Mesenchymal stem cell (in vitro differentiated cells and primary cell): ENCODE results near the gene SV2C.

Experiments
- DNase-seq: peaks from one replicate; pipeline ENCODE4 v3.0.0-alpha.2; 2013
- H2AFZ ChIP-seq: one replicate; pipeline ENCODE4 v1.6.1; 2013; ENCODE audit warnings: low read depth, mild to moderate bottlenecking, control low read depth, inconsistent platforms, low read length, moderate library complexity
- H2AK5ac ChIP-seq: 2 replicates; pipeline ENCODE4 v1.6.1; 2013; ENCODE audit warnings: low read length, moderate library complexity, mild to moderate bottlenecking, inconsistent platforms; ENCODE audit not compliant: severe bottlenecking
- H2BK120ac ChIP-seq: one replicate; pipeline ENCODE4 v1.6.1; 2013; ENCODE audit warnings: low read depth, mild to moderate bottlenecking, inconsistent platforms, low read length, moderate library complexity
- H2BK12ac ChIP-seq, 2 experiments: one replicate each; pipeline ENCODE4 v1.6.1; 2013; ENCODE audit warnings: inconsistent platforms in 2 of 2, low read length in 2 of 2, mild to moderate bottlenecking in 2 of 2, moderate library complexity in 2 of 2, control low read depth in 1 of 2
- H2BK15ac ChIP-seq: one replicate; pipeline ENCODE4 v1.6.1; 2013; ENCODE audit warnings: mild to moderate bottlenecking, low read depth, inconsistent platforms; ENCODE audit not compliant: poor library complexity, severe bottlenecking
- H2BK5ac ChIP-seq: 2 replicates; pipeline ENCODE4 v1.6.1; 2013; ENCODE audit warnings: low read depth, mild to moderate bottlenecking, low read length, control low read depth, inconsistent platforms; ENCODE audit not compliant: poor library complexity, severe bottlenecking
- H3K14ac ChIP-seq, 2 experiments: one replicate each; pipeline ENCODE4 v1.6.1; 2013; ENCODE audit warnings: inconsistent platforms in 2 of 2, low read length in 2 of 2, control low read depth in 1 of 2, mild to moderate bottlenecking in 1 of 2, moderate library complexity in 1 of 2
- H3K18ac ChIP-seq, 2 experiments: one replicate each; pipeline ENCODE4 v1.6.1; 2013; ENCODE audit warnings: inconsistent platforms in 2 of 2, low read length in 2 of 2, control low read depth in 1 of 2, low read depth in 1 of 2, mild to moderate bottlenecking in 1 of 2
- H3K23ac ChIP-seq, 2 experiments: one replicate each; pipeline ENCODE4 v1.6.1; 2013; ENCODE audit warnings: inconsistent platforms in 2 of 2, low read length in 2 of 2, mild to moderate bottlenecking in 2 of 2, moderate library complexity in 2 of 2, control low read depth in 1 of 2
- H3K27ac ChIP-seq: 2 replicates; pipeline ENCODE4 v1.5.1; 2013; ENCODE audit warnings: mild to moderate bottlenecking, moderate library complexity, low read length, control low read depth, inconsistent platforms; ENCODE audit not compliant: poor library complexity, severe bottlenecking
- H3K27me3 ChIP-seq, 2 experiments: 2 replicates each; pipeline versions ENCODE4 v1.6.1 to v1.7.0; 2013; ENCODE audit warnings: low read length in 2 of 2, mild to moderate bottlenecking in 2 of 2, moderate library complexity in 2 of 2, control low read depth in 1 of 2, inconsistent platforms in 1 of 2; ENCODE audit not compliant: control insufficient read depth in 1 of 2, insufficient read depth in 1 of 2
- H3K36me3 ChIP-seq, 2 experiments: 2 replicates each; pipeline versions ENCODE4 v1.6.1 to v1.7.0; 2013; ENCODE audit warnings: low read length in 2 of 2, control low read depth in 1 of 2, inconsistent platforms in 1 of 2, low read depth in 1 of 2, mild to moderate bottlenecking in 1 of 2; ENCODE audit not compliant: insufficient read depth in 2 of 2, control insufficient read depth in 1 of 2
- H3K4ac ChIP-seq, 2 experiments: one replicate each; pipeline ENCODE4 v1.6.1; 2013; ENCODE audit warnings: inconsistent platforms in 2 of 2, low read length in 2 of 2, mild to moderate bottlenecking in 2 of 2, moderate library complexity in 2 of 2, control low read depth in 1 of 2, low read depth in 1 of 2
- H3K4me1 ChIP-seq: 2 replicates; pipeline ENCODE4 v1.6.1; 2013; ENCODE audit warnings: low read depth, low read length, control low read depth; ENCODE audit not compliant: control insufficient read depth, insufficient read depth
- H3K4me2 ChIP-seq: 2 replicates; pipeline ENCODE4 v1.6.1; 2013; ENCODE audit warnings: low read length, mild to moderate bottlenecking, inconsistent platforms; ENCODE audit not compliant: poor library complexity, severe bottlenecking
- H3K4me3 ChIP-seq, 2 experiments: 2 replicates each; pipeline versions ENCODE4 v1.5.1 to v1.7.0; 2013; ENCODE audit warnings: low read length in 2 of 2, mild to moderate bottlenecking in 2 of 2, control low read depth in 1 of 2, low read depth in 1 of 2; ENCODE audit not compliant: insufficient read depth in 1 of 2
- H3K79me1 ChIP-seq: replicated peaks from 2 replicates; pipeline ENCODE4 v1.6.1; 2013; ENCODE audit warnings: mild to moderate bottlenecking, control low read depth, low read length, inconsistent platforms; ENCODE audit not compliant: poor library complexity, severe bottlenecking
- H3K9ac ChIP-seq: 2 replicates; pipeline ENCODE4 v1.7.0; 2013; ENCODE audit warnings: mild to moderate bottlenecking, low read length, moderate library complexity
- H3K9me3 ChIP-seq: 2 replicates; pipeline ENCODE4 v1.7.0; 2013; ENCODE audit warnings: mild to moderate bottlenecking, low read length; ENCODE audit not compliant: control insufficient read depth
- H4K8ac ChIP-seq: one replicate; pipeline ENCODE4 v1.6.1; 2013; ENCODE audit warnings: inconsistent platforms, mild to moderate bottlenecking, low read length, moderate library complexity
- H4K91ac ChIP-seq: one replicate; pipeline ENCODE4 v1.6.1; 2013; ENCODE audit warnings: mild to moderate bottlenecking, low read length, inconsistent platforms
- WGBS: methylation state at CpG from one replicate; pipeline ENCODE4 v1.1.7; 2013; ENCODE audit warnings: mixed read lengths; 5-methylcytosine and 5-hydroxymethylcytosine counted together

The SV2C gene

GRCh38 chr5:76169146-76169905, 86.1 kb downstream of the SV2C start:
- Histone ChIP-seq H3K14ac (no peak overlapping the region), H3K27ac (no peak overlapping the region), H2BK5ac (no peak overlapping the region), H2AK5ac (no peak overlapping the region), H3K9me3 (no peaks in the 10 kb centered on the region), H3K18ac (no peak overlapping the region), H3K4me2 (no peak overlapping the region), H2AFZ (no peak overlapping the region), H3K23ac (no peak overlapping the region), H3K27me3 (no peaks in the 10 kb centered on the region), H2BK15ac (no peak overlapping the region), H3K4ac (no peak overlapping the region), H2BK120ac (no peak overlapping the region), H4K8ac (no peak overlapping the region), H3K9ac (no peak overlapping the region), H4K91ac (no peak overlapping the region), H2BK12ac (no peak overlapping the region), H3K4me1 (no peaks in the 10 kb centered on the region), H3K36me3 (no peaks in the 10 kb centered on the region), H3K4me3 (no peak overlapping the region), H3K79me1 (no peaks in the 10 kb centered on the region)
- DNase-seq: no peak
- WGBS: 71% methylated on average over 6 of the region's 6 CpGs

GRCh38 chr5:76174101-76174500, 90.9 kb downstream of the SV2C start:
- Histone ChIP-seq H4K8ac (no peak overlapping the region), H2BK5ac (no peak overlapping the region), H3K79me1 (no peaks in the 10 kb centered on the region), H3K18ac (no peak overlapping the region), H2BK15ac (no peak overlapping the region), H3K9me3 (no peaks in the 10 kb centered on the region), H2AK5ac (no peak overlapping the region), H3K36me3 (no peaks in the 10 kb centered on the region), H3K4ac (no peak overlapping the region), H3K27ac (no peak overlapping the region), H3K23ac (no peak overlapping the region), H2BK12ac (no peak overlapping the region), H3K4me2 (no peak overlapping the region), H2AFZ (no peak overlapping the region), H3K14ac (no peak overlapping the region), H2BK120ac (no peak overlapping the region), H4K91ac (no peak overlapping the region), H3K4me1 (peaks cover 1% of the 10 kb centered on the region), H3K4me3 (no peak overlapping the region), H3K9ac (no peak overlapping the region), H3K27me3 (no peaks in the 10 kb centered on the region)
- 95% methylated on average over 22 of the region's 23 CpGs for WGBS
- DNase-seq: no peak

- no peak overlapping the region for H3K4me2 ChIP-seq
- H3K4me1 ChIP-seq: peaks cover 1% of the 10 kb centered on the region
- H2AFZ ChIP-seq: no peak overlapping the region
- H3K79me1 ChIP-seq: no peaks in the 10 kb centered on the region
- WGBS: 45% methylated on average over 6 of the region's 6 CpGs
- H3K23ac ChIP-seq: no peak overlapping the region
- H3K9me3 ChIP-seq: no peaks in the 10 kb centered on the region
- H2BK15ac ChIP-seq: no peak overlapping the region
- H3K27ac ChIP-seq: no peak overlapping the region
- no peak overlapping the region for H3K18ac ChIP-seq
- no peak overlapping the region for H2BK120ac ChIP-seq
- no peak overlapping the region for H2AK5ac ChIP-seq
- no peak overlapping the region for H2BK12ac ChIP-seq
- H3K4me3 ChIP-seq: no peak overlapping the region
- H4K8ac ChIP-seq: no peak overlapping the region
- DNase-seq: peak; percentile 38
- no peak overlapping the region for H3K4ac ChIP-seq
- H3K36me3 ChIP-seq: no peaks in the 10 kb centered on the region
- H3K9ac ChIP-seq: no peak overlapping the region
- H3K14ac ChIP-seq: no peak overlapping the region
- no peak overlapping the region for H4K91ac ChIP-seq
- no peaks in the 10 kb centered on the region for H3K27me3 ChIP-seq
- no peak overlapping the region for H2BK5ac ChIP-seq
Observed at GRCh38 chr5:76175051-76175666, 92.0 kb downstream of the SV2C start.

GRCh38 chr5:76175821-76176403, 92.7 kb downstream of the SV2C start:
- no peaks in the 10 kb centered on the region for H3K9me3 ChIP-seq
- no peak overlapping the region for H2BK5ac ChIP-seq
- no peak overlapping the region for H2AK5ac ChIP-seq
- H2BK15ac ChIP-seq: no peak overlapping the region
- no peaks in the 10 kb centered on the region for H3K27me3 ChIP-seq
- no peak overlapping the region for H4K91ac ChIP-seq
- H3K23ac ChIP-seq: no peak overlapping the region
- no peak overlapping the region for H2AFZ ChIP-seq
- no peak overlapping the region for H3K9ac ChIP-seq
- no peak overlapping the region for H4K8ac ChIP-seq
- H3K27ac ChIP-seq: no peak overlapping the region
- no peak for DNase-seq
- H3K4me3 ChIP-seq: no peak overlapping the region
- no peak overlapping the region for H2BK12ac ChIP-seq
- no peaks in the 10 kb centered on the region for H3K36me3 ChIP-seq
- no peak overlapping the region for H3K18ac ChIP-seq
- H3K4ac ChIP-seq: no peak overlapping the region
- no peak overlapping the region for H3K4me2 ChIP-seq
- no peak overlapping the region for H3K14ac ChIP-seq
- H3K4me1 ChIP-seq: peaks cover 1% of the 10 kb centered on the region
- H3K79me1 ChIP-seq: no peaks in the 10 kb centered on the region
- 41% methylated on average over 6 of the region's 7 CpGs for WGBS
- H2BK120ac ChIP-seq: no peak overlapping the region
